ENCODE measurements around the gene LGALS1. TPM values are rescaled to one million over a fixed set of nuclear protein-coding genes. Genes with fewer than 3 reads are reported as not detected.
"Not testable (repeated sequence)": the region's sequence is repeated elsewhere in the genome, so short reads cannot be mapped to it uniquely, and the experiment has no call there.

LGALS1 gene
- total and polyA plus RNA-seq, 12 donors: 190 to 4,628 (median 918) TPM

DNA sequence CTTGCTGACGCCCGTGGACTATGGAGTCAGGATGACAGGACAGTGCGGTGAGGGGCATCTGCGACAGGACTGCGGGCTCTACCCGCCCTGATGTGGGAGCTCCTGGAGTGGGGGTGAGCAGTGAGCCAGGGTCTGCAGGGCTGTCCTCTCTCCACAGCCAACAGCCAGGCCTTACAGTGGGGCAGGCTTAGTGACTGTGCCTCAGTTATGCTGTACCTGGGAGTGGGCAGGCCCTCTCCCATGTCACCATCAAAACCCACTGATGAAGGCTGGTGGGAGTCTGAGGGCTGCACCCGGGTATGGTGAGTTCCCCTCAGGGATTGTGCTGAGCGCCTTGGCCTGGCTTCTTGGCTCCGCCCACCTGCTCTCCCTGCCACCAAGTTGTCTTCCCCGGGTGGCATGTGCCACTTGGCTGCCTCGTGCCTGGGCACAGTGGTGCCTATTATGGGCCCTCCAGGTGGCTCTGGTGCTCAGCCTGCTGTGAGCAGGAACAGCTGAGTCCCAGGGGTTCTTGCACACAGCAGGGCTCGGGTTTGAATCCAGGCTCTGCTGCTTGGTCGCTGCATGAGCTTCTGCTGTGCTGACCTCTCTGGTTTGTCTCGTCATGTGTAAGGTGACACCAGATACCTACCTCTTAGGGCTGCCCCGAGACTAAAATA, 17.3 kb downstream of the LGALS1 start:
- TF ChIP-seq CTCF (IDR thresholded peaks at IDR 0.05) (no peak), POLR2A (IDR thresholded peaks at IDR 0.05) (no peak)
- peaks cover 0 to 24% of the 10 kb centered on the region in 2 donors for H3K4me1 ChIP-seq (replicated peaks in 1 of 2)
- no peak overlapping the region for H3K27ac ChIP-seq
- H3K27me3 ChIP-seq: no peaks in the 10 kb centered on the region
- H3K36me3 ChIP-seq (replicated peaks in 1 of 2): peaks cover 0 to 65% of the 10 kb centered on the region in 2 donors
- DNase-seq: no peak
- H3K9me3 ChIP-seq (replicated peaks in 1 of 3): no peaks in the 10 kb centered on the region
- no peak overlapping the region for H3K4me3 ChIP-seq
- WGBS, 4 donors: 90 to 100% (median 94%) methylated on average over 2 to 15 of the region's 15 CpGs
- intact Hi-C loops (cut with DNase I): no loop called here

DNA sequence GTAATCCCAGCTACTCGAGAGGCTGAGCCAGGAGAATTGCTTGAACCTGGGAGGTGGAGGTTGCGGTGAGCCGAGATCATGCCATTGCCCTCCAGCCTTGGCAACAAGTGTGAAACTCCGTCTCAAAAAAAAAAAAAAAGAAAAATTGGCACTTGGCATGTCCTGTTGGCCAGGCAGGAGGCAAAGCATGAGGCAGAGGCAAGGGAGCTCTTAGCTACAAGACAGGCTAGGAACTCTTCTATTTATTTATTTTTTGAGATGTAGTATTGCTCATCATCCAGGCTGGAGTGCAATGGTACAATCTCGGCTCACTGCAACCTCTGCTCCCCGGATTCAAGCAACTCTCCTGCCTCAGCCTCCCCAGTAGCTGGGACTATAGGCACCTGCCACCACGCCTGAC, 18.7 kb downstream of the LGALS1 start:
- DNase-seq; intact Hi-C loops (cut with DNase I); H3K27me3 ChIP-seq; H3K9me3 ChIP-seq (replicated peaks in 1 of 3); H3K27ac ChIP-seq; H3K4me3 ChIP-seq: not testable (repeated sequence)
- peaks cover 0 to 52% of the 10 kb centered on the region in 2 donors for H3K36me3 ChIP-seq (replicated peaks in 1 of 2)
- peaks cover 0 to 20% of the 10 kb centered on the region in 2 donors for H3K4me1 ChIP-seq (replicated peaks in 1 of 2)
- WGBS, 4 donors: 82 to 92% (median 85%) methylated on average over 7 of the region's 7 CpGs

DNA sequence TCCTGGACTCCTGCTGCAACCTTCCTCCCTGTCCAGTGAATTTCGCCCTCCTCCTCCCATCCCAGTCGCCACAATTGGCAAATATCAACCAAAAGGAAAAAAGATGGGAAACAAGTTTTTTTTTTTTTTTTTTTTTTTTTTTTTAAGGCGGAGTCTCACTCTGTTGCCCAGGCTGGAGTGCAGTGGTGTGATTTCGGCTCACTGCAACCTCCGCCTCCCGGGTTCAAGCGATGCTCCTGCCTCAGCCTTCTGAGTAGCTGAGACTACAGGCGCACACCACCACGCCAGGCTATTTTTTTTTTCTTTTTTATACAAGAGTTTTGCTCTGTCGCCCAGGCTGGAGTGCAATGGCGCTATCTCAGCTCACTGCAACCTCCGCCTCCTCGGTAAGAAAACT, 20.8 kb downstream of the LGALS1 start:
- intact Hi-C loops (cut with DNase I): loop anchor here in 1 of 2 donors (5.0 kb wide), 1 partner anchor 41 kb away; no protein-coding TSS in a partner anchor
- Histone ChIP-seq H3K4me1 (replicated peaks in 1 of 2) (peaks cover 0 to 17% of the 10 kb centered on the region in 2 donors), H3K36me3 (replicated peaks in 1 of 2) (peaks cover 0 to 35% of the 10 kb centered on the region in 2 donors), H3K27ac (peak overlapping the region in 3 of 5 donors; percentile 12 to 70 (median 47))
- H3K27me3 ChIP-seq; H3K4me3 ChIP-seq; H3K9me3 ChIP-seq (replicated peaks in 1 of 3); DNase-seq: not testable (repeated sequence)
- 21 to 31% (median 23%) methylated on average over 13 of the region's 13 CpGs for WGBS, 4 donors

DNA sequence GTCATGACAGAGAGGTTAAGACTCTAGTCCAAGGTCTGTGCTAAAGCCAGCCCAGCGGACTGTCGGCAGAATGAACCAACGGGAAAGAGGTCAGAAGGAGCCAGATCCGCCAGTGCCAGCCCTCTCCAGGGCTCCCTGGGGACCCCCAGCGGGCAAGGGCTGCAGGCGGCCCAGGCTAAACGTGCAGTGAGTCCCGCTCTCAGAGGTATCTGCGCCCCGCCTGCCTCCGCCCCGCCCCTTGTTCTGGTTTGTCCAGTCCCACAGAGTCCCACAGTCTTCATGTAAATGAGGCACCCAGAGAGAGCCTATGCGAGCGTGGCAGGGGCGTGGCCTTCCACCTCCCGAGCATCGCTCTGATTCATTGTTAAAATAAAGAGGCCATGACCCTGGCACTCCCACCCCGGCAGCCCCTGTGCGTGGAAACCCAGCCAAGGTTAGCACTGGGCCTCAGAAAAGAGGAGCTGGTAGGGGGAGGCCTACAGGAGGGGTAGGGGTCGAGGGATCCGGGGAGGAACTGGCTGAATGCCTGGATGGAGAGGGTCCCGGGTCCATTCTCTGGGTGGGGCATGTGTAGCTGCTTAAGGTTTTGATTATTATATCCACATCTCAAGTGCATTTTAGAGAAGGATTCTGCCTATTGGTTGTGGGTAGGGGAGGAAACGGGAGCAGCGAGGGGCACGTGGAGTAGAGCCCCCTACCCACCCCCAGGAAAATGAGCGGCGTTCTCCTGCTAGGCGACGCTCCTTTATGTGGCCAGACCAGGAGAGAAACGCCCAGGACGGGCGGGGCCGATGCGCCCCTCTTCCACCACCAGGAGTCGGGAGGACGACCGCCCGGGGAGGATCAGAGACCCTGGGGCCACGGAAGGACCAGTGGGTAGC, 21.5 kb downstream of the LGALS1 start, which contains the start of gene TRIOBP:
Gene TRIOBP, plus strand, starts transcription at position 392 of the 881 bp plus-strand sequence. CDS start 4,318 bp downstream, outside the sequence.
- WGBS, 4 donors: 7 to 16% (median 13%) methylated on average over 12 to 39 of the region's 39 CpGs
- peaks cover 0 to 28% of the 10 kb centered on the region in 2 donors for H3K36me3 ChIP-seq (replicated peaks in 1 of 2)
- intact Hi-C loops (cut with DNase I): loop anchor here in 1 of 2 donors (5.0 kb wide), 1 partner anchor 40 kb away; no protein-coding TSS in a partner anchor
- peak within 1 kb of the TSS in 4 of 5 donors; percentile 4 to 70 (median 30) for H3K27ac ChIP-seq
- DNase-seq: peak; percentile 93 to 99 (median 98)
- H3K4me3 ChIP-seq: no peak within 1 kb of the TSS
- no peaks in the 10 kb centered on the region for H3K9me3 ChIP-seq (replicated peaks in 1 of 3)
- peaks cover 0 to 17% of the 10 kb centered on the region in 2 donors for H3K4me1 ChIP-seq (replicated peaks in 1 of 2)
- no peaks in the 10 kb centered on the region for H3K27me3 ChIP-seq
- TF ChIP-seq CTCF (IDR thresholded peaks at IDR 0.05) (peak; percentile 21 to 59 (median 54)), POLR2A (IDR thresholded peaks at IDR 0.05) (peak in 1 of 2 donors; percentile 75)

DNA sequence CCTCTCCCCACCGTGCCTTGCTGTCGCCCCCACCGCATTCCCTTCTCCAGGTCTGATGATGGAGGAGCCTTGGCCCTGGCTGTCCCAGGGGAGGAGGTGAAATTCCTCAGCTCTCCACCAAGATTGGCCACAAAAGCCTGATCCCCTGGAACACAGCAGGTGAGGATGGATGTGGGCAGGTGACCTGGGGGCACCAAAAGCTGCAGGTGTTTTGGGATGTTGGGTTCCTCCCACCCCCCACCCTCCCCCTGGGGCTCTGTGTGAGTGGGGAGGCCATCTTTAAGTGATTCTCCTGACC, 22.1 kb downstream of the LGALS1 start:
- Histone ChIP-seq H3K9me3 (replicated peaks in 1 of 3) (no peaks in the 10 kb centered on the region), H3K27ac (peak overlapping the region in 2 of 5 donors; percentile 4 to 32), H3K36me3 (replicated peaks in 1 of 2) (peaks cover 0 to 22% of the 10 kb centered on the region in 2 donors), H3K4me3 (no peak overlapping the region), H3K27me3 (no peaks in the 10 kb centered on the region), H3K4me1 (replicated peaks in 1 of 2) (peaks cover 0 to 17% of the 10 kb centered on the region in 2 donors)
- 51 to 54% methylated on average over 3 of the region's 3 CpGs; no CpG with 5 or more reads in 2 of the 4 donors for WGBS, 4 donors
- intact Hi-C loops (cut with DNase I): loop anchor here in 1 of 2 donors (5.0 kb wide), 1 partner anchor 40 kb away; no protein-coding TSS in a partner anchor
- DNase-seq: no peak
- TF ChIP-seq POLR2A (IDR thresholded peaks at IDR 0.05): no peak
- no peak for TF ChIP-seq CTCF (IDR thresholded peaks at IDR 0.05)

Measured in adrenal gland (tissue), 12 donors.